GM19455 (cell line): Measurements from ENCODE around the gene TANGO2.

Source experiments
- ATAC-seq: cut with Tn5 transposase; IDR thresholded peaks from one replicate; pipeline ENCODE4 v1.9.1; 2021; ENCODE audit not compliant: unreplicated experiment

The TANGO2 gene

GRCh38 chr22:20024650-20025397, 3.9 kb downstream of the TANGO2 start:
- no peak for ATAC-seq

- no peak for ATAC-seq
These were observed 4.7 kb downstream of the TANGO2 start for GRCh38 chr22:20025401-20026203.

GRCh38 chr22:20026204-20026908, 5.4 kb downstream of the TANGO2 start:
- ATAC-seq, result no peak

- no peak for ATAC-seq
These were observed 6.2 kb downstream of the TANGO2 start for GRCh38 chr22:20026996-20027601.

- no peak for ATAC-seq
These were observed 7.3 kb downstream of the TANGO2 start for GRCh38 chr22:20027966-20028854.

GRCh38 chr22:20028855-20029549, 8.1 kb downstream of the TANGO2 start:
- ATAC-seq, result no peak

GRCh38 chr22:20029550-20030225, 8.8 kb downstream of the TANGO2 start:
- no peak for ATAC-seq

GRCh38 chr22:20031732-20032406, 11.0 kb downstream of the TANGO2 start:
- no peak for ATAC-seq

- ATAC-seq, result no peak
These were observed 11.6 kb downstream of the TANGO2 start for GRCh38 chr22:20032407-20032991.

GRCh38 chr22:20033045-20033706, 12.3 kb downstream of the TANGO2 start:
- ATAC-seq, result no peak

- ATAC-seq, result no peak
These were observed 13.2 kb downstream of the TANGO2 start for GRCh38 chr22:20034143-20034542.

GRCh38 chr22:20035375-20036083, 14.6 kb downstream of the TANGO2 start:
- ATAC-seq, result no peak

- ATAC-seq, result no peak
These were observed 15.2 kb downstream of the TANGO2 start for GRCh38 chr22:20036084-20036482.

- no peak for ATAC-seq
These were observed 15.9 kb downstream of the TANGO2 start for GRCh38 chr22:20036535-20037392.

GRCh38 chr22:20037419-20037818, 16.5 kb downstream of the TANGO2 start:
- no peak for ATAC-seq

- no peak for ATAC-seq
These were observed 17.7 kb downstream of the TANGO2 start for GRCh38 chr22:20038574-20038973.
